ENCODE data around the gene MGRN1.

GRCh38 chr16:4700997-4701743 is 76.5 kb downstream of the MGRN1 start:
- TF ChIP-seq CTCF (IDR thresholded peaks at IDR 0.05) (no peak), POLR2A (IDR thresholded peaks at IDR 0.05) (no peak)
